Smooth muscle cell (in vitro differentiated cells): ENCODE results near the gene HOATZ. TPM values are rescaled to one million over a fixed set of nuclear protein-coding genes. Genes with fewer than 3 reads are reported as not detected.

Source experiments
- DNase-seq: peaks from one replicate; lab custom pipeline; 2025; ENCODE audit not compliant: unreplicated experiment; lab: John Stamatoyannopoulos, UW
- H2AFZ ChIP-seq: fragments of 200-600 bp; sonication (generic); 2 replicates; pipeline ENCODE4 v1.6.0; 2016; ENCODE audit warnings: antibody characterized with exemption, low read depth, mild to moderate bottlenecking
- H3F3A ChIP-seq: fragments of 200-600 bp; sonication (generic); 2 replicates; pipeline ENCODE4 v1.6.0; 2017; ENCODE audit warnings: antibody characterized with exemption, low read depth
- H3K27ac ChIP-seq: fragments of 200-600 bp; sonication (generic); 2 replicates; pipeline ENCODE4 v1.5.1; 2016; ENCODE audit warnings: low read depth, mild to moderate bottlenecking
- H3K27me3 ChIP-seq: fragments of 200-600 bp; sonication (generic); 2 replicates; pipeline ENCODE4 v1.6.1; 2016; ENCODE audit warnings: low read depth, mild to moderate bottlenecking
- H3K36me3 ChIP-seq: fragments of 200-600 bp; sonication (generic); 2 replicates; pipeline ENCODE4 v1.5.1; 2016; ENCODE audit warnings: low read depth
- H3K4me1 ChIP-seq: fragments of 200-600 bp; sonication (generic); 2 replicates; pipeline ENCODE4 v1.5.1; 2016; ENCODE audit warnings: low read depth
- H3K4me2 ChIP-seq: fragments of 200-600 bp; sonication (generic); 2 replicates; pipeline ENCODE4 v1.6.0; 2016; ENCODE audit warnings: mild to moderate bottlenecking
- H3K4me3 ChIP-seq: fragments of 200-600 bp; sonication (generic); 2 replicates; pipeline ENCODE4 v1.5.1; 2016; ENCODE audit warnings: mild to moderate bottlenecking
- H3K79me2 ChIP-seq: fragments of 200-600 bp; sonication (generic); 2 replicates; pipeline ENCODE4 v1.6.0; 2016; ENCODE audit warnings: low read depth, mild to moderate bottlenecking
- H3K9ac ChIP-seq: fragments of 200-600 bp; sonication (generic); 2 replicates; pipeline ENCODE4 v1.6.0; 2016; ENCODE audit warnings: low read depth
- H3K9me3 ChIP-seq: fragments of 200-600 bp; sonication (generic); replicated peaks from 2 replicates; pipeline ENCODE4 v1.5.1; 2016; ENCODE audit warnings: low read depth
- H4K20me1 ChIP-seq: fragments of 200-600 bp; sonication (generic); 2 replicates; pipeline ENCODE4 v1.6.0; 2016; ENCODE audit warnings: low read depth
- CTCF ChIP-seq: fragments of 200-600 bp; sonication (generic); IDR thresholded peaks from 2 replicates; pipeline ENCODE4 v1.5.1; 2017; ENCODE audit warnings: borderline replicate concordance, mild to moderate bottlenecking, antibody characterized with exemption; ENCODE audit not compliant: insufficient read depth, poor library complexity, severe bottlenecking
- WGBS: methylation state at CpG from one replicate; pipeline ENCODE4 v1.1.7; 2016; ENCODE audit warnings: low lambda C conversion rate; 5-methylcytosine and 5-hydroxymethylcytosine counted together
- microRNA counts: library from miRNA; unstranded; fragments of <30 nt; microRNA quantifications from one replicate; lab custom pipeline; 2016
- microRNA-seq: library from miRNA; unstranded; fragments of <30 nt; microRNA quantifications from one replicate; pipeline ENCODE4, GENCODE V29; 2016; ENCODE audit warnings: borderline number of aligned reads
- polyA plus RNA-seq: library from polyadenylated mRNA; unstranded; fragments of >200 nt; fragmentation: Nextera tagmentation; extraction: Ambion mirVana; gene quantifications from 2 replicates; pipeline ENCODE4 v1.2.1, GENCODE V29; 2016
- small RNA-seq: library from RNA; depleted of rRNA; stranded (forward); fragments of <200 nt; gene quantifications from one replicate; pipeline ENCODE3, GENCODE V24; 2014
- total RNA-seq: library from RNA; depleted of rRNA; stranded (reverse); fragments of >200 nt; gene quantifications from 2 replicates; pipeline ENCODE4 v1.2.3, GENCODE V29; 2014

HOATZ gene
- total and polyA plus RNA-seq, 2 experiments from 2014 or later = 0.85 to 1.2 TPM

GRCh38 chr11:111585371-111585770 is 70.8 kb downstream of the HOATZ start:
- H3K9ac ChIP-seq = no peak overlapping the region
- H3K4me3 ChIP-seq = no peak overlapping the region
- H3K9me3 ChIP-seq = no peaks in the 10 kb centered on the region
- no peaks in the 10 kb centered on the region for H3F3A ChIP-seq
- no peak for TF ChIP-seq CTCF
- peak overlapping the region; percentile 65 for H2AFZ ChIP-seq
- H3K79me2 ChIP-seq = no peaks in the 10 kb centered on the region
- H3K4me2 ChIP-seq = no peak overlapping the region
- H3K4me1 ChIP-seq = no peaks in the 10 kb centered on the region
- no peaks in the 10 kb centered on the region for H3K27me3 ChIP-seq
- DNase-seq = no peak
- WGBS = 66% methylated on average over 2 of the region's 2 CpGs
- no peak overlapping the region for H3K27ac ChIP-seq
- H3K36me3 ChIP-seq = no peaks in the 10 kb centered on the region
- H4K20me1 ChIP-seq = no peaks in the 10 kb centered on the region

GRCh38 chr11:111586388-111586831 is 71.8 kb downstream of the HOATZ start:
- Histone ChIP-seq H3K27ac (no peak overlapping the region), H2AFZ (no peak overlapping the region), H4K20me1 (no peaks in the 10 kb centered on the region), H3K36me3 (no peaks in the 10 kb centered on the region), H3K27me3 (no peaks in the 10 kb centered on the region), H3F3A (no peaks in the 10 kb centered on the region), H3K4me3 (no peak overlapping the region), H3K4me2 (no peak overlapping the region), H3K9ac (no peak overlapping the region), H3K79me2 (no peaks in the 10 kb centered on the region), H3K9me3 (no peaks in the 10 kb centered on the region), H3K4me1 (no peaks in the 10 kb centered on the region)
- no peak for DNase-seq
- 3% methylated on average over 1 of the region's 1 CpG for WGBS
- TF ChIP-seq CTCF = peak; percentile 58

MicroRNA genes within 50 kb of the gene (microRNA counts, 767-probe panel; counts per million panel counts)
- microRNA hsa-miR-34b-3p (lab: Ali Mortazavi, UCI) (183 counts per million), microRNA hsa-miR-34c-3p (lab: Ali Mortazavi, UCI) (2,201 counts per million, percentile 8 among the panel's probes with 10 or more counts), microRNA hsa-miR-34c-5p (lab: Ali Mortazavi, UCI) (6,625 counts per million, percentile 35 among the panel's probes with 10 or more counts)

Small RNAs within 50 kb of the gene (microRNA-seq; reads per million reads assigned to microRNA genes)
- 215 reads per million, percentile 65 among the genes with 10 or more reads in this experiment for gene MIR34B
- 3,507 reads per million, percentile 89 among the genes with 10 or more reads in this experiment for gene MIR34C

Small RNAs within 50 kb of the gene (small RNA-seq; reads per million reads assigned to genes)
- 4.7 reads per million, percentile 62 among the genes with 10 or more reads in this experiment for gene MIR34B
- gene MIR34C = 75.9 reads per million, percentile 97 among the genes with 10 or more reads in this experiment

Other genes starting within 250 kb of the HOATZ start
- not detected in 2 replicates for gene POU2AF3, start 216.2 kb upstream of the HOATZ start, total RNA-seq
- gene POU2AF3, start 216.2 kb upstream of the HOATZ start, polyA plus RNA-seq = 0.43 TPM in 1 of 2 replicates, not detected in the other
- 0.13 TPM in 1 of 2 replicates, not detected in the other for gene POU2AF1, start 135.5 kb upstream of the HOATZ start, total RNA-seq
- not detected in 2 replicates for gene POU2AF1, start 135.5 kb upstream of the HOATZ start, polyA plus RNA-seq
- not detected in 2 replicates for gene BTG4, start 2.4 kb upstream of the HOATZ start, total RNA-seq
- 0.21 and 0.47 TPM in 2 replicates for gene BTG4, start 2.4 kb upstream of the HOATZ start, polyA plus RNA-seq
- 61.0 and 67.4 TPM in 2 replicates for gene LAYN, start 25.9 kb downstream of the HOATZ start, total RNA-seq
- gene LAYN, start 25.9 kb downstream of the HOATZ start, polyA plus RNA-seq = 52.6 and 64.5 TPM in 2 replicates
- gene SIK2, start 87.7 kb downstream of the HOATZ start, total RNA-seq = 12.5 and 14.1 TPM in 2 replicates
- gene SIK2, start 87.7 kb downstream of the HOATZ start, polyA plus RNA-seq = 1.9 and 2.4 TPM in 2 replicates